HG02571 (cell line): Measurements from ENCODE around the gene EIF4H.
"Not testable (repeated sequence)": the region's sequence is repeated elsewhere in the genome, so short reads cannot be mapped to it uniquely, and the experiment has no call there.

Experiments
- ATAC-seq: cut with Tn5 transposase; IDR thresholded peaks from one replicate; pipeline ENCODE4 v1.9.1; 2021; ENCODE audit warnings: mild to moderate bottlenecking, moderate library complexity; ENCODE audit not compliant: unreplicated experiment

Gene EIF4H

DNA sequence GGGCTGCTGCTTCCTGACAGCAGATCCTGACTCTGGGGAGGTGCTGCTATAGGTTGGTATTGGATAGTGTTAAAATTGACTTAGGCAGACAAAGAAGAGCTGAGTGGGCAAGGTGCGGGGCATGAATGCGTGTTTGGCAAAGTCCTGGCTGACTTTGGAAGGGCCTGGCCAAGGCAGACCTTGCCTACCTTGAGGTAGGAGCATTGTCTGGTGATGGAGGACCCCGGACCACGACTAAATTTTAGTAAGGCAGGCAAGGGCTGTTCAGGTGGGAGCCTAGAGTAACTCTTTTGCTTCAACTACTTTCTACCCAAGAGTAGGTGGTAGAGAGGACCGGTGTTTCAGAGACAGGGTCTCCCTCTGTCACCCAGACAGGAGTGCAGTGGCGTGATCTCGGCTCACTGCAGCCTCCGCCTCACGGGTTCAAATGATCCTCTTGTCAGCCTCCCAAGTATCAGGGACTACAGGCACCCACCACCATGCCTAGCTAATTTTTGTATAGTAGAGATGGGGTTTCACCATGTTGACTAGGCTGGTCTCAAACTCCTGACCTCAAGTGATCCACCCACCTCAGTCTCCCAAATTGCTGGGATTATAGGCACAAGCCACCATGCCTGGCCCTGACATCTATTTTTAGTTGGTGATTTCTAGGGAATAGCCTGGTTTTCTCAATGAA is 23.4 kb downstream of the EIF4H start:
- no peak for ATAC-seq

DNA sequence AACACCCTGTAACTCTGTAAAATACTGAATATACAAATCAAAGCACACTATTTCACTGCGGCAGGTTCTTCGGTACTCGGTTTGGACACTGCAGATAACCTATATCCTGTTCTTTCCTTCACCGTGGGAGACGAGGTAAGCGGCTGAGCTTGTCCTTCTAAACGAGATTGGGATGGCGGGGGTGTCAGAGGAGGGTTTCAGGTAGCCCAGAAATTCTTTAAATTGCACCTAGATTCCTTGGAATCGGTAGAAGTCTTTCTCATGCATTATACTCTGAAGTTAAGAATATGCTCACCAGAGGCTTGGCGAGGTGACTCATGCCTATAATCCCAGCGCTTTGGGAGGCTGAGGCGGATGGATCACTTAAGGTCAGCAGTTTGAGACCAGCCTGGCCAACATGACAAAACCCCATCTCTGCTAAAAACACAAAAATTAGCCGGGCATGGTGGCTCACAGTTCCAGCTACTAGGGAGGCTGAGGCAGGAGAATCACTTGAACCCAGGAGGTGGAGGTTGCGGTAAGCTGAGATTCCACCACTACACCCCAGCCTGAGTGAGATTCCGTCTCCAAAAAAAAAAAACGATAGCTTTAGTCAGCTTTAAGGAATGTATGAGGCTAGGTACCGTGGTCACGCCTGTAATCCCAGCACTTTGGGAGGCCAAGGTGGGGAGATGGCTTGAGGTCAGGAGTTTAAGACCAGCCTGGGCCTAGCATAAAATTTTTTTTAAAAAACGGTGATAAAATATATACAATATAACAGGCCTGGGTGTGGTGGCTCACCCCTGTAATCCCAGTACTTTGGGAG is 25.6 kb downstream of the EIF4H start:
- no peak for ATAC-seq

DNA sequence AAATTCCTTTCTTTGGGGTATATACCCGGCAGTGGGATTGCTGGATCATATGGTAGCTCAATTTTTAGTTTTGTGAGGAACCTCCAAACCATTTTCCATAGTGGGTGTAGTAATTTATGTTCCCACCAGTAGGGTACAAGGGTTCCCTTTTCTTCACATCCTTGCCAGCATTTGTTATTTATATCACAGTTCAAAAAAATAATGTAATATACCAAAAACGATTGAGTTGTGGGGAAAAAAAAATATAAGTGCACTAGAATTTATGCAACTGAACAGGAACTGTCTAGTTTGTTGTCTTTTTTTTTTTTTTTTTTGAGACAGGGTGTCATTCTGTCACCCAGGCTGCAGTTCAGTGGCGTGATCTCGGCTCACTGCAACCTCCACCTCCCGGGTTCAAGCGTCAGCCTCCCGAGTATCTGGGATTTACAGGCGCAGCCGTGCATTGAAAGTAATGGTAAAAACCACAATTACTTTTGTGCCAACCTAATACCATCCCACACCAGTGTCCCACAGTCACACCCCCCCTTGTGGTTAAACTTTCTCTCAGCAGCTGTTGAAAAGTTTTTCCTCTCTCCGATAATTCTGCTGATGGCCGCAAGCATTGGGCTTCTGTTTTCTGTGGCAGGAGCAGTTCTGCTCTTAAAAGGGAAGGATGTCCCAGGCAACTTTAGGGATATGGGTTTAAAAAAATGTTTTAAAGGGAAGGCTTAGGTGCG is 28.8 kb downstream of the EIF4H start:
- no peak for ATAC-seq

DNA sequence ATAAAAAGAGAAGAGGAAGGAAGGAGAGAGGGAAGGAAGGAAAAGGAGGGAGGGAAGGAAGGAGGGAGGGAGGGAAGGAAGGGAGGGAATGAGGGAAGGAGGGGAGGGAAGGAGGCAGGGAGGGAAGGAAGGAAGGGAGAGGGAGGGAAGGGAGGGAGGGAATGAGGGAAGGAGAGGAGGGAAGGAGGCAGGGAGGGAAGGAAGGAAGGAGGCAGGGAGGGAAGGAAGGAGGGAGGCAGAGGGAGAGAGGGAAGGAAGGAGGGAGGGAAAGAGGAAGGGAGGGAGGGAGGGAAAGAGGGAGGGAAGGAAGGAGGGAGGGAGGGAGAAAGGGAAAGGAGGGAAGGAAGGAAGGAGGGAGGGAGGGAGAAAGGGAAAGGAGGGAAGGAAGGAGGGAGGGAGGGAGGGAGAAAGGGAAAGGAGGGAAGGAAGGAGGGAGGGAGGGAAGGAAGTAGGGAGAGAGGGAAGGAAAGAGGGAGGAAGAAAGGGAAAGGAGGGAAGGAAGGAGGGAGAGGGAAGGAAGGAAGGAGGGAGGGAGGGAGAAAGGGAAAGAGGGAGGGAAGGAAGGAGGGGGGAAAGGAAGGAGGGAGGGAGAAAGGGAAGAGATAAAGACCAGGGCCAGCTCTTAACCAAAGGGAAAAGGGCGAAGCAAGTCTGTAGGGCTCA is 29.9 kb downstream of the EIF4H start:
- ATAC-seq = no peak

DNA sequence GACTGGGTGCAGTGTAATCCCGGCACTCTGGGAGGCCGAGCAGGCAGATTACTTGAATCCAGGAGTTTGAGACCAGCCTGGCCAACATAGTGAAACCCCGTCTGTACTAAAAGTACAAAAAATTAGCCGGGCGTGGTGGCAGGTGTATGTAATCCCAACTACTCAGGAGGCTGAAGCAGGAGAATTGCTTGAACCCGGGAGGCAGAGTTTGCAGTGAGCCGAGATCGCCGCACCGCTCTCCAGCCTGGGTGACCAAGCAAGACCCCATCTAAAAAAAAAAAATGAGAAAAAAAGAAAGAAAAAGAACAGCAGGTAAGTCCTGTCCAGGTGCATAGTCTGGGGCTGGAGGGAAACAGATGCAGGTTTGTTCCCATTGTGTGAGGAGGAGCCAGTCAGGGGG is 31.9 kb downstream of the EIF4H start:
- not testable (repeated sequence) for ATAC-seq

DNA sequence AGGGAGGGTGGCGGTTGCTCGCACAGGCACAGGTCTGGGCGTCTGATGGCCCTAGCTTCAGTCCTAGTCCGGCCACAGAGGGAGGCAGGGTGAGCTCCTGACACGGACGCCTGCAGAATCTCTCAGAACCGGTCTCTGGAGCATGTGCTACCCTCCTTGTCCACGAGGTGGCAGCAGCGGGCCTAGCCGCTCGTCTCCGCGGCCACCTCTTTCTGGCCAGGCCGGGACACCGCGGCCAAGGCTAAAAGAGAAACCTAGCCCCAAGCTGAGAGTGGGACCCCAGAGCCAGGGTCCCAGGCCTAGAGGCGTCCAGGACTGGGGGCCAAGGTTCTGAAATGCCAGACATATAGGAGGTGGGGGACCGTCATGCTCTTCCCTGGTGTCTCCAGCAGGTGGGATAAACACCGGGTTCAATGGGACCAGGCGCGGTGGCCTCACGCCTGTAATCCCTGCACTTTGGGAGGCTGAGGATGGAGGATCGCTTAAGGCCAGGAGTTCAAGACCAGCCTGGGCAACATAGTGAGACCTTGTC is 32.5 kb downstream of the EIF4H start:
- ATAC-seq = no peak

DNA sequence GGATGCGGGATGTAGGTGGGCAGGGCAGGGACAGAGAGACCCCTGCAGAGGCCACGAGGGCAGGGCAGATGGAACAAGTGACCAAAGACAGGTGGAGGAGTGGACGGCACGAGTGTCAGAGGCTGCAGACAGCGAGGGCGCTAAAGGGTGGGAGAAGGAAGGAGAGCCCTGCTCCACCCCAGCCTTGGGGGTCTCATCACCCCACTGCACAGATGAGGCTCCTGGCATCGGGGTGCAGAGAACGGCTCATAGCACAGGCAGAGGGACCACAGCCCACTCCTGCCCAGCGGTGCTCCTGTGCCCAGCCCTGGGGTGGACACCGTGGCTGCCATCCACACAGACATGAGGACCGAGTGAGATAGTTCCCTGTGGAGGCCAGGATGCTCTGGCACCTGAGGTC is 33.4 kb downstream of the EIF4H start:
- no peak for ATAC-seq

DNA sequence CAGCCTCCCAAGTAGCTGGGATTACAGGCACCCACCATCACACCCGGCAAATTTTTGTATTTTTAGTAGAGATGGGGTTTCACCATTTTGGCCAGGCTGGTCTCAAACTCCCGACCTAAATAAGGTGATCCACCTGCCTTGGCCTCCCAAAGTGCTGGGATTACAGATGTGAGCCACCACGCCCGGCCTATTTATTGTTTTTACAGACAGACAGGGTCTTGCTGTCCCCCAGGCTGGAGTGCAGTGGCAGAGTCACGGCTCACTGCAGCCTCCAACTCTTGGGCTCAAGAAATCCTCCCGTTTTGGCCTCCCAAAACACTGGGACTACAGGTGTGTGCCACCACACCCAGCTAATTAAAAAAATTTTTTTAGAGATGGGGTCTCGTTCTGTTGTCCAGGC is 34.1 kb downstream of the EIF4H start:
- ATAC-seq = not testable (repeated sequence)

DNA sequence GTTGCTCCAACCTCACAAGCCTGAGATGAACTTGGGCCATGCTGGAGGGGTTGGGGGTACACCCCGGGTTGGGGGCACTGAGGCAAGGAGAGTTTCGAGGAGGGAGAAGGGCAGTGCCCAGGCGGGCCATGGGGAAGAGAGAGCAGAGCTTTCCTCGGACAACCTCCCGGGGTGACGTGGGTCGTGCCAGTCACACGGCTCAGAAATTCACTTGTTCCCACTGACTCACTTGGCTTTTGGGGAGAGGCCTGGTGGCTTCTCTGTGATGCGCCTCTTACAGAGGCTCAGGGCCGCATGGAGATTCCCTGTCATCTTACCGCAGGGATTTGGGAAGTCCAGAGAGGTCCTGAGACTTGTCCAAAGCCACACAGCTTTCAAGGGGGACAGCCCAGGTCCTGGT is 38.5 kb downstream of the EIF4H start:
- no peak for ATAC-seq

DNA sequence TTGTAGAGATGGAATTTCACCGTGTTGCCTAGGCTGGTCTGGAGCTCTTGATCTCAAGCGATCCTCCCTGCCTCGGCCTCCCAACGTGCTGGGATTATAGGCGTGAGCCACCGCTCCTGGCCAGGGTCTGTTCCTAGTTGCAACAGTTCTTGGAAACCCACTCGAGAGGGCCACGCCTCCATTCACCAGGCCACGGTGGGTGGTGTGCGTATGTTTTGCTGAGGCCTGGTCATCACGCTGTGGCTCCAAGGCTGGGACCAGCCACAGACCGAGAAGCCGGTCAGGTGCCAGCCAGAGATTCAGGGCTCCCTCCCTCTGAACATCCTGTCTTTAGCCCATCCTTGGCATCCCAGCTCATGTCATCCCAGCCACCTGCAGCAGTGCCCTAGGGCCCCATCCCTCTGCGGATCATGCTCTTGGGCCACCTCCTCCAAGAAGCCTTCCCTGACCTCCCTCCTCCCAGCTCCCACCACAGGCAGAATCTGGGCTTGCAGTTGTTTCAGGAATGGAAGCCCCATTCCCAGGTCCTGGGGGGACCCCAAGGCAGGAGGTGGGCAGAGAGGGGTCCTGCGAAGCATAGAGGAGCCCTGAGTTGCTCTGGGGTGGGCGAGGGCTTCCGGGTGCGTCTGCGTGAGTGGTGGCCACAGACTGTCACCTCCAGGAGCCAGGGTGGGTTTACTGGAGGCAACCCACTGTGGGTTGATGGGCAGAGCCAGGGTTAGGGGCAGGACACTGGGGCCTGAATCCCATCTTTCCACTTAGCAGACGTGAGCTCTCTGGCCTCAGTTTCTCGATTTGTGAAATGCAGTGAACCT is 40.9 kb downstream of the EIF4H start:
- ATAC-seq = no peak

DNA sequence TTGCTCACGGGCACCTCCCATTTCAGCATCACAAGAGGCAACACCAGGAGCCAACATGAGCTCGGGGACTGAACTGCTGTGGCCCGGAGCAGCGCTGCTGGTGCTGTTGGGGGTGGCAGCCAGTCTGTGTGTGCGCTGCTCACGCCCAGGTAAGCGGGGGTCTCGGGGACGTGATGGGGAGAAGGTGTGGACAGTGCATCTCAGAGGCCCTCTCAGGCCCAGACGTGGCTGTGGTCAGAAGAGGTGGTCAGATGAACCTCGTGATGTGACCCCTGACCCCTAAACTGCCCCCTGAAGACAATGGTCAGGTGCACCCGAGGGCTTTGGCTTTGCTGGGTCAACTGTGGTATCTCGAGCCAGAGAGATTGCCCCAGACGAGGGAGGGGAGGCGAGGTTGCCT is 41.8 kb downstream of the EIF4H start:
- no peak for ATAC-seq

DNA sequence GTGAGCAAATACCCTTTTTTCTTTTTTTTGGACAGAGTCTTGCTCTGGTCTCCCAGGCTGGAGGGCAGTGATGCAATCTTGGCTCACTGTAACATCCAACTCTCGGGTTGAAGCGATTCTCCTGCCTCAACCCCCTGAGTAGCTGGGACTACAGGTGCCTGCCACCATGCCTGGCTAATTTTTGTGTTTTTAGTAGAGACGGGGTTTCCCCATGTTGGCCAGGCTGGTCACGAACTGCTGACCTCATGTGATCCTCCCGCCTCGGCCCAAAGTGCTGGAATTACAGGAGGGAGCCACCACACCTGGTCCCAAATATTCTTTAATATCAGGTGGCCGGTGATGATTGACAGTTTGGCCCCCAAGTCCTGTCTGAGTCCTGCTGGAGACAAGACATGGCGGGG is 42.2 kb downstream of the EIF4H start:
- no peak for ATAC-seq

DNA sequence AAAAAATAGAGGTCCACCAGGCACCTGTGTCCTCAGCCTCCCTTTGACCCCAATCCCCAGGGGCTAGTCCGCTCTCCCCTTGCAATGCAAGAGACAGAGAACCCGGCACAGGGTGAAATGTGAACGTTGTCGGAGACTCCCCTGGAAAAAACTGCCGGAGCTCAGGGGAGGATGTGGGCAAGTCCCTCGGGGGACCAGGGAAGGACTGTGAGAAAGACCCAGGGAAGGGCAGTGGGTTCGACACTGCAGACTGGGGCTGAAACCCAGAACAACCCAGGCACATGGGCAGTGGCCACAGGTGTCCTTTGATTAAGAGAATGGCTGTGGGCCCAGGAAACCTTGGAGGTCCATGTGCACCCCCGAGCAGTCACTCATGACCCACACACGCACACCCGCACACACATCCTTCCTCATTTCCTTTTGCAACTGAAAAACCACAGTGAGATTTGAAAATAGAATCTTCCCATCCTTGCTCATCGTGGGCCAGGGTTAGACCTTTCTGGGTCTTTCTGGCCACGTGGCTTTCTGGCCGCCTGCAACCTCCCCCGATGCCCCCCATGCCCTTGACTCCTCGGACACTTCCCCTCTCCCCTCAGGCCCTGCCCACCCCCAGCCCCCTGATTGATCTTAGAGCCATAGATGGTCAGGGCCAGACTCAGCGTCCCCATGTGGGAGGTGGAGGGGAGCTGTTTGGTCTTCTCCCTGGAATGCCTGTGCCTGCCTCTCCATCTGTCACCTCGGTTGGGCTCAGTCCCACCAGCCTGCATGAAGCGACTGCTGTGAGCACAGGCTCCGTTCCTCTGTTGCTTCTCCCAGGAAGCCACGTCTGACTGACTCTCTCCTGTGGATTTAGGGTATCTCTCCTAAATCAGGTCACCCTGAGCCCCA is 43.5 kb downstream of the EIF4H start:
- ATAC-seq = peak; percentile 39

DNA sequence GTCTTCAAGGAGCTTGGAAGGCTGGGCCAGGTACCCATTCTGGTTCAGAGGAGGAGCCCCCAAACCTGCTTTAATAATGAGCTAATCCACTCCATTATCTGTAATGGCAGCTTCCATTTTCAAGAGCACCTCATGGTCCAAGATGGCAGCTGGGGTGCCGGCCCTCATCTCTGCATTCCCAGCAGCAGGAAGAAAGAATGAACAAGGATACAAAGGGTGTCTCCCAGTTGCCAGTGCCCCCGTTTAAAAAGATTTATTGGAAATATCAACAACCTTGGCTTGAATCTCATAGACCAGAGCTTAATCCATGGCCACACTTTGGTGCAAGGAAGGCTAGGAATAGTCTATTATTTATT is 44.2 kb downstream of the EIF4H start:
- ATAC-seq = no peak

DNA sequence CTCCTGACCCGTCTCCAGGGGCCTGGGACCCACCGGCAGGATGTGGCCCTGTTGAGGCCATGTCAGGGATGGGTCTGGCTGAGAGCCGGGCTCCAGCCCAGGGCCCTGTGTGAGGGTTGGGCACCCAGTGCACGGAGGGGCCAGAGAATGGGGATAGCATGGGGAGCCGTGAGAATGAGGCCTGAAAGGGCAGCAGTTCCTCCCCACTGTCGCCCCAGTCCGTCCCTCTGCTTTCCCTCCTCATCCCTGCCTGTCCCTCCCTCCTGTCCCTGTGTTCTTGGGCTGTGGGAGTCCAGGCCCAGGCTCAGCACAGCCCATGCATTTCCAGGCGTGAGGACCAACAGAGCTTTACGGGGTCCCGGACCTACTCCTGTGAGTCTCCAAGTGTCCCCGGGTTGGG is 45.3 kb downstream of the EIF4H start:
- no peak for ATAC-seq

DNA sequence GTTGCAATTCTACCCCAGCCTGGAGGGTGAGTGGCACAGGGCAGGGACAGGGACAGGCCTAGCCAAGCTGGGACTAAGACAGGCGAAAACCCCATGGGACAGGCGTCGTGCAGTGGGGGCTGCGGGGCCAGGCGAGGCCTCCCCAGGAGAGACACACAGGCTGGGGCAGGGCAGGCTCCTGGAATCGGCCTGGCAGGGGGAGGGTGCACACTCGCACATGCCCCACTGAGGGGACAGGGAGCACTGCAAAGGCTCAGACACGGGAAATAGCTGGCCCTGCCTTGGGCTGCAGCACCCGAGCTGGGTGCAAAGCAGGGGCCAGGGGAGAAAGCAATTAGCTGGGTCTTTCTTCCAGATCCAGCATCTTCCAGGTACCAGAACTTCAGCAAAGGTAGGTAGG is 46.1 kb downstream of the EIF4H start:
- no peak for ATAC-seq

DNA sequence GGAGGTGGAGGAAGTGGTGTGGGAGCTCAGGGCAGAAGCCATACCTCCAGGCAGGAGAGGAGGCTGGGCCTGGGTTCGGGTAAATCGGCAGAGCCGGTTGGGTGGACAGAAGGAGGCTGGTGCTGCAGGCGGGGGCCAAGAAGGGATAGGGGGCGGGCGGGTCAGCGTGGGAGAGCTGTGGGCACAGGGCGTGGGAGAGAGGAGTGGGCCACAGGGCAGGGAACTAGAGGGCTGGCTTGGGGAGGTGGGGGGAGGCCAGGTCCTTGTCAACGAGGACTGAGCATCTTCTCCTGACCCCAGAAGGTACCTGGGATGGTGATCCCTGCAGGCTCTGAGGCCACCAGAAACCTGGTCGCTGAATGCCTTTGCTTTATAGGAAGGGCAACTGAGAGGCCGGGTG is 47.6 kb downstream of the EIF4H start:
- ATAC-seq = no peak

DNA sequence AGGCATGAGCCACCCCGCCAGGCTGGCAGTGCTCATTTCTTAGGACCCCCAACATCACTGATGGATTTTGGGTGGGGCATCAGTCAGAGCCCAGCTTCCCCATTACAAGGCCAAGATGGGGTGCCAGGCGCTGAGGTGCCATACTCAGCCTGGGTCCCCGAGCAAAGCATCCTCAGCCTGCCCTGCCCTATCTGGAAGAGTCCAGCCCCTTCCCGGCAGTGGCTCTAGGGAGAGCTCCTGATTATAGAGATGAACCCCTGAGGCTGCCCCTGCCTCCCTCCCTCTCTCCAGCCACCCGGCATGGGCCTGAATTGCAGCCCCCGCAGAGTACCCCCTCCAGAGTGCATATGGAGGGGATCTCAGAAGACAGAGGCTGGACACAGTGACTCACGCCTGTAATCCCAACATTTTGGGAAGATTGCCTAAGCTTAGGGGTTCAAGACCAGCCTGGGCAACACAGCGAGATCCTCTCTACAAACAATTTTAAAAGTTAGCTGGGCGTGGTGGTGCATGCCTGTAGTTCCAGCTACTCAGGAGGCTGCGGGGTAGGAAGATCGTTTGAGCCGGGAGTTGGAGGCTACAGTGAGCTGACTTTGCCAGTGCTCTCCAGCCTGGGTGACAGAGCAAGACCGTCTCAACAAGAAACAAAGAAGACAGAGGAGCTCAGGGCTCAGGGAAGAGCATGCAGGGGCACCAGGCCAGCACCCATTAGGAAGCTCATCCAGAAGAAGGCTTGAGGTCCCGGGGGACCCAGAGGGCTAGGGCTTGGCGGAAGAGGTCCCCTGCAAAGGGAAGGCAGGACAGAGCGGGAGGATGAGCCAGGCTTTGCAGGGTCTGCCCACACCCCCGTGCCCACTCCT is 48.9 kb downstream of the EIF4H start:
- ATAC-seq = no peak
